HEK293 (cell line): ENCODE data around the gene ARHGAP15.

Experiments
- CTCF ChIA-PET: fragments of 350-600 bp; formaldehyde crosslinking; extraction: SDS; loops from one replicate; lab custom pipeline; 2021; ENCODE audit warnings: antibody characterized with exemption; lab: Yijun Ruan, JAX
- POLR2A ChIA-PET: fragments of 300-600 bp; formaldehyde crosslinking; extraction: SDS; loops from one replicate; lab custom pipeline; 2020; ENCODE audit warnings: antibody characterized with exemption, inconsistent platforms; lab: Yijun Ruan, JAX
- H3K27ac ChIP-seq: fragments of 200-500 bp; sonication (Bioruptor generic); 2 replicates; pipeline ENCODE4 v1.5.1; 2014; ENCODE audit warnings: low read depth, low read length, control low read depth, inconsistent platforms; ENCODE audit errors: extremely low read depth
- H3K36me3 ChIP-seq, 2 experiments: fragments of 200-500 bp in 1 of 2; sonication (Bioruptor generic) in 1 of 2; 1 replicate in 1 of 2; 2 replicates in 1 of 2; pipeline ENCODE4 v1.5.1; 2014 to 2017; ENCODE audit warnings: inconsistent platforms in 2 of 2, low read length in 2 of 2; ENCODE audit not compliant: control insufficient read depth in 2 of 2, insufficient read depth in 1 of 2
- H3K4me1 ChIP-seq: fragments of 200-500 bp; sonication (Bioruptor generic); 2 replicates; pipeline ENCODE4 v1.5.1; 2014; ENCODE audit warnings: mild to moderate bottlenecking, low read length, inconsistent platforms; ENCODE audit not compliant: control insufficient read depth, insufficient read depth
- H3K4me3 ChIP-seq: 2 replicates; pipeline ENCODE4 v1.5.1; 2011; ENCODE audit warnings: low read depth, mild to moderate bottlenecking, control low read depth, low read length, moderate library complexity
- H3K9me3 ChIP-seq: fragments of 200-500 bp; sonication (Bioruptor generic); 2 replicates; pipeline ENCODE4 v1.5.1; 2014; ENCODE audit warnings: low read depth, low read length, inconsistent platforms; ENCODE audit not compliant: control insufficient read depth, insufficient read depth
- MZF1 ChIP-seq: fragments of 450-650 bp; formaldehyde crosslinking; IDR thresholded peaks from 2 replicates; pipeline ENCODE4 v1.5.1; 2017; ENCODE audit warnings: missing biosample characterization, missing genetic modification characterization, borderline replicate concordance
- PRDM10 ChIP-seq: fragments of 450-650 bp; formaldehyde crosslinking; IDR thresholded peaks from 2 replicates; pipeline ENCODE4 v1.5.1; 2016; ENCODE audit warnings: missing biosample characterization, missing genetic modification characterization
- WT1 ChIP-seq: fragments of 450-650 bp; formaldehyde crosslinking; IDR thresholded peaks from 2 replicates; pipeline ENCODE4 v1.5.1; 2016; ENCODE audit warnings: missing biosample characterization, missing genetic modification characterization
- ZBTB48 ChIP-seq: fragments of 450-650 bp; formaldehyde crosslinking; IDR thresholded peaks from 2 replicates; pipeline ENCODE4 v1.5.1; 2016; ENCODE audit warnings: missing biosample characterization, missing genetic modification characterization
- ZBTB6 ChIP-seq: fragments of 450-650 bp; formaldehyde crosslinking; IDR thresholded peaks from 2 replicates; pipeline ENCODE4 v1.5.1; 2017; ENCODE audit warnings: missing biosample characterization, missing genetic modification characterization
- ZNF114 ChIP-seq: fragments of 450-650 bp; formaldehyde crosslinking; IDR thresholded peaks from 2 replicates; pipeline ENCODE4 v1.5.0; 2017; ENCODE audit warnings: missing biosample characterization, missing genetic modification characterization
- ZNF202 ChIP-seq: fragments of 450-650 bp; formaldehyde crosslinking; IDR thresholded peaks from 2 replicates; pipeline ENCODE4 v1.5.1; 2016; ENCODE audit warnings: missing biosample characterization, missing genetic modification characterization, borderline replicate concordance
- ZNF239 ChIP-seq: fragments of 450-650 bp; formaldehyde crosslinking; IDR thresholded peaks from 2 replicates; pipeline ENCODE4 v1.5.1; 2016; ENCODE audit warnings: missing biosample characterization, missing genetic modification characterization
- ZNF24 ChIP-seq: fragments of 450-650 bp; formaldehyde crosslinking; IDR thresholded peaks from 2 replicates; pipeline ENCODE4 v1.5.1; 2016; ENCODE audit warnings: missing biosample characterization, missing genetic modification characterization
- ZNF423 ChIP-seq: fragments of 450-650 bp; formaldehyde crosslinking; IDR thresholded peaks from 2 replicates; pipeline ENCODE4 v1.5.1; 2016; ENCODE audit warnings: missing biosample characterization, missing genetic modification characterization
- ZNF510 ChIP-seq: fragments of 450-650 bp; formaldehyde crosslinking; IDR thresholded peaks from 2 replicates; pipeline ENCODE4 v1.5.1; 2018; ENCODE audit warnings: mild to moderate bottlenecking, missing genetic modification characterization, missing biosample characterization; ENCODE audit not compliant: insufficient replicate concordance
- ZNF561 ChIP-seq: fragments of 450-650 bp; IDR thresholded peaks from 2 replicates; pipeline ENCODE4 v1.5.1; 2018; ENCODE audit warnings: missing biosample characterization, missing genetic modification characterization, borderline replicate concordance
- ZNF585B ChIP-seq: fragments of 450-650 bp; formaldehyde crosslinking; IDR thresholded peaks from 2 replicates; pipeline ENCODE4 v1.5.1; 2016; ENCODE audit warnings: missing biosample characterization, missing genetic modification characterization
- ZNF791 ChIP-seq: fragments of 450-650 bp; formaldehyde crosslinking; IDR thresholded peaks from 2 replicates; pipeline ENCODE4 v1.5.1; 2016; ENCODE audit warnings: missing biosample characterization, missing genetic modification characterization
- ZSCAN4 ChIP-seq: fragments of 450-650 bp; formaldehyde crosslinking; IDR thresholded peaks from 2 replicates; pipeline ENCODE4 v1.5.1; 2017; ENCODE audit warnings: missing biosample characterization, missing genetic modification characterization
- TF ChIP-seq, protein P1 (sequence below): fragments of 450-650 bp; formaldehyde crosslinking; IDR thresholded peaks from 2 replicates; pipeline ENCODE4 v1.5.1; 2016; ENCODE audit warnings: missing biosample characterization, missing genetic modification characterization
- TF ChIP-seq, protein P2 (sequence below): fragments of 450-650 bp; formaldehyde crosslinking; IDR thresholded peaks from 2 replicates; pipeline ENCODE4 v1.5.1; 2016; ENCODE audit warnings: missing biosample characterization, missing genetic modification characterization

ARHGAP15 gene

GRCh38 chr2:143758629-143759330, 629.6 kb downstream of the ARHGAP15 start (continued):
- TF ChIP-seq ZNF114 (tag by site-specific recombination) (no peak), MZF1 (no peak), ZNF202 (no peak)

DNA sequence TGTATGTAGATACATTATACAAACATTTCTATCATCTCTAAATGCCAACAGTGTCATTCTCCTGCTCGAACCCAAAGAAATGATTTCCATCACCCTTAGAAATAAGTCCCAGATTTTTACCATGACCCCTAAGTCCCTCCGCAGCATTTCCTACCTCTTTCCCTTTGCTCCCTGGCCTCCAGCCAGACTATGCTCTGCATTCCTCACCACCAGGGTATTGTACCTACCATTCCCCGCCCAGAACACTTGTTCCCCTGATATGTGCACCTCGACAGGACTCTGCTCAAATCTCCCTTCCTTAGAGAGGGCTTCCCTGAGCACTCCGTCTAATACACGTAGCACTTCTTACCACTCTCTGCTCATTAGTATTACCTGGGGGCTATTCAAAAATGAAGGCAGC, 630.2 kb downstream of the ARHGAP15 start:
- no peaks in the 10 kb centered on the region for H3K9me3 ChIP-seq
- H3K36me3 ChIP-seq: no peaks in the 10 kb centered on the region
- TF ChIP-seq ZNF791 (tag by site-specific recombination): no peak
- TF ChIP-seq MZF1: no peak
- TF ChIP-seq ZNF561: no peak
- TF ChIP-seq, protein P1, sequence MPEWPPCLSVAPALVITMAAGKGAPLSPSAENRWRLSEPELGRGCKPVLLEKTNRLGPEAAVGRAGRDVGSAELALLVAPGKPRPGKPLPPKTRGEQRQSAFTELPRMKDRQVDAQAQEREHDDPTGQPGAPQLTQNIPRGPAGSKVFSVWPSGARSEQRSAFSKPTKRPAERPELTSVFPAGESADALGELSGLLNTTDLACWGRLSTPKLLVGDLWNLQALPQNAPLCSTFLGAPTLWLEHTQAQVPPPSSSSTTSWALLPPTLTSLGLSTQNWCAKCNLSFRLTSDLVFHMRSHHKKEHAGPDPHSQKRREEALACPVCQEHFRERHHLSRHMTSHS: no peak
- 0 out of 2 replicates have a peak, but pooled peaks have one; percentile 28 for TF ChIP-seq ZBTB48 (tag by site-specific recombination)
- H3K4me3 ChIP-seq: no peak overlapping the region
- H3K4me1 ChIP-seq: no peaks in the 10 kb centered on the region
- no peak overlapping the region for H3K27ac ChIP-seq
- ChIA-PET POLR2A (no interaction called here), CTCF (no interaction called here)

DNA sequence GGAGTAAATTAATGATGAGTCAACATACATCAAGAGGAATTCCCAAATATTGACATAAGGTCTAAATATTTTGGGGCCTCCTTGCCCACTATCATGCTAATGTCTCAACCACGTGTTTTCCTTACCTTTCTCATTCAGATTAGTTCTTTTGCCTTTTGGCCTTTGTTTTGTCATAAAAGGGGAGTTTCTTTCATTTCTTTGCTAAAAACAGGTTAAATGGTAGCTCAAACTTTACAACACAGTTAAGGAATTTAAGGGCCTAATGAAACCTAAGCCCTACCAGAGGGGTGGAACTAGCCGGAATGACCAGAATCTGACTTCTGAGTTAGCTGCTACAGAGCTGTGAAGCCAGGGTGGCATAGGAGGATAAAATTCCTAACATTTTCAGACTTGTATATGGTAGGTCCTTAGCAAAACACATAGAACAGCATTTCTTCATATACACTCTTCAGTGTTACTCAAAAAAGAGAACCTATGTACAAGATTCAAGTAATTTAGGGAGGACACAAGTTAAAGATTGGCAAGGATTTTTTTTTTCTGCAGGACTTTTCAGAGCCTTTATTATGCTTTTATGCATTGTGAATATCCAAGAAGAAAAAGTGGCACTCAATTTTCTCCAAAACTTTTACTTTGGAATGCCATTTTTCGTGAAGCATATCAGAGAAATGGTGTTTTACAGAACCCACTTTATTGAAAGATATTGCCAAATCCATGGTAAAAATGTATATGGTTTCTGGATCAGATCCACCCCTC, 633.1 kb downstream of the ARHGAP15 start:
- no peak overlapping the region for H3K4me3 ChIP-seq
- no peak overlapping the region for H3K27ac ChIP-seq
- H3K4me1 ChIP-seq: no peaks in the 10 kb centered on the region
- POLR2A ChIA-PET: no interaction called here
- H3K9me3 ChIP-seq: no peaks in the 10 kb centered on the region
- TF ChIP-seq ZNF239: peak; percentile 76
- peak; percentile 49 for TF ChIP-seq ZNF585B
- no peak for TF ChIP-seq ZNF24 (tag by site-specific recombination)
- CTCF ChIA-PET: no interaction called here
- H3K36me3 ChIP-seq: no peaks in the 10 kb centered on the region

DNA sequence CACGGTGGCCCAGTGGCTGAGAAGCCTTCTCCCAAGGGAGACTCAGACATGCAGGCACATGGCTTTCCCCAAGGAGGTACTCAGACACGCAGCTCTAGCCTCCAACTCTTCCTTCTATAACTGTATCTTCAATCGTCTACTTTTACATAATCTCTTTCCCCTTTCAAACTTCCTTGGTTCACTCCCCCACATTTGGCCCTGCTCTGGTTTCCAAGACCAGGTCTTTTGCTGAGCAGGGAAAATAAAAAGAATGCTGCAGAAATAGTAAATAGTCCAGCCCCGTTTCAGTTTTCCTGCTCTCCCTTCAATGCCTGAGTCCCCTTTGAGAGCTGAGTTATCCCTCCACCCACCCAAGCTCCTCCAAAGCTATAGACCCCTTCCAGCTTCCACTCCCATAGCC, 635.0 kb downstream of the ARHGAP15 start:
- ChIA-PET CTCF (interaction anchor here (0.7 kb wide), 1 partner anchor 548 kb away, joined by 3 read pairs; no protein-coding TSS in a partner anchor), POLR2A (no interaction called here)
- Histone ChIP-seq H3K4me3 (no peak overlapping the region), H3K36me3 (no peaks in the 10 kb centered on the region), H3K9me3 (no peaks in the 10 kb centered on the region), H3K4me1 (no peaks in the 10 kb centered on the region), H3K27ac (no peak overlapping the region)
- TF ChIP-seq ZNF510 (tag by site-specific recombination) (no peak), WT1 (no peak), ZSCAN4 (tag by site-specific recombination) (no peak), ZBTB6 (no peak), ZNF423 (no peak), PRDM10 (tag by site-specific recombination) (no peak), ZNF114 (tag by site-specific recombination) (no peak)
- TF ChIP-seq, protein P2, sequence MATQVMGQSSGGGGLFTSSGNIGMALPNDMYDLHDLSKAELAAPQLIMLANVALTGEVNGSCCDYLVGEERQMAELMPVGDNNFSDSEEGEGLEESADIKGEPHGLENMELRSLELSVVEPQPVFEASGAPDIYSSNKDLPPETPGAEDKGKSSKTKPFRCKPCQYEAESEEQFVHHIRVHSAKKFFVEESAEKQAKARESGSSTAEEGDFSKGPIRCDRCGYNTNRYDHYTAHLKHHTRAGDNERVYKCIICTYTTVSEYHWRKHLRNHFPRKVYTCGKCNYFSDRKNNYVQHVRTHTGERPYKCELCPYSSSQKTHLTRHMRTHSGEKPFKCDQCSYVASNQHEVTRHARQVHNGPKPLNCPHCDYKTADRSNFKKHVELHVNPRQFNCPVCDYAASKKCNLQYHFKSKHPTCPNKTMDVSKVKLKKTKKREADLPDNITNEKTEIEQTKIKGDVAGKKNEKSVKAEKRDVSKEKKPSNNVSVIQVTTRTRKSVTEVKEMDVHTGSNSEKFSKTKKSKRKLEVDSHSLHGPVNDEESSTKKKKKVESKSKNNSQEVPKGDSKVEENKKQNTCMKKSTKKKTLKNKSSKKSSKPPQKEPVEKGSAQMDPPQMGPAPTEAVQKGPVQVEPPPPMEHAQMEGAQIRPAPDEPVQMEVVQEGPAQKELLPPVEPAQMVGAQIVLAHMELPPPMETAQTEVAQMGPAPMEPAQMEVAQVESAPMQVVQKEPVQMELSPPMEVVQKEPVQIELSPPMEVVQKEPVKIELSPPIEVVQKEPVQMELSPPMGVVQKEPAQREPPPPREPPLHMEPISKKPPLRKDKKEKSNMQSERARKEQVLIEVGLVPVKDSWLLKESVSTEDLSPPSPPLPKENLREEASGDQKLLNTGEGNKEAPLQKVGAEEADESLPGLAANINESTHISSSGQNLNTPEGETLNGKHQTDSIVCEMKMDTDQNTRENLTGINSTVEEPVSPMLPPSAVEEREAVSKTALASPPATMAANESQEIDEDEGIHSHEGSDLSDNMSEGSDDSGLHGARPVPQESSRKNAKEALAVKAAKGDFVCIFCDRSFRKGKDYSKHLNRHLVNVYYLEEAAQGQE (tag by site-specific recombination): no peak
